Gastroesophageal sphincter (tissue), 3 donors: Measurements from ENCODE around the gene SLC4A9.
"Not testable (repeated sequence)": the region's sequence is repeated elsewhere in the genome, so short reads cannot be mapped to it uniquely, and the experiment has no call there.

Experiments used
- EP300 ChIP-seq: sonication (generic); formaldehyde crosslinking; IDR thresholded peaks from one replicate; pipeline ENCODE4 v1.6.1; 2017; ENCODE audit warnings: antibody characterized with exemption, mild to moderate bottlenecking
- POLR2A ChIP-seq, 2 donors: fragments of 450-650 bp; IDR thresholded peaks; one replicate each; pipeline ENCODE4 v1.6.1; 2017; ENCODE audit warnings: antibody characterized with exemption in 2 of 2, mild to moderate bottlenecking in 2 of 2, moderate library complexity in 1 of 2
- POLR2AphosphoS5 ChIP-seq: sonication (generic); formaldehyde crosslinking; IDR thresholded peaks from one replicate; pipeline ENCODE4 v1.6.1; 2017; ENCODE audit warnings: antibody characterized with exemption
- TF ChIP-seq, protein P1 (sequence below), 4 experiments: fragments of 200-600 bp in 2 of 4; fragments of 450-650 bp in 2 of 4; sonication (generic) in 1 of 4; IDR thresholded peaks; one replicate each; pipeline ENCODE4 v1.5.1; 2017 to 2019; ENCODE audit warnings: antibody characterized with exemption in 4 of 4, mild to moderate bottlenecking in 2 of 4, moderate library complexity in 2 of 4

DNA sequence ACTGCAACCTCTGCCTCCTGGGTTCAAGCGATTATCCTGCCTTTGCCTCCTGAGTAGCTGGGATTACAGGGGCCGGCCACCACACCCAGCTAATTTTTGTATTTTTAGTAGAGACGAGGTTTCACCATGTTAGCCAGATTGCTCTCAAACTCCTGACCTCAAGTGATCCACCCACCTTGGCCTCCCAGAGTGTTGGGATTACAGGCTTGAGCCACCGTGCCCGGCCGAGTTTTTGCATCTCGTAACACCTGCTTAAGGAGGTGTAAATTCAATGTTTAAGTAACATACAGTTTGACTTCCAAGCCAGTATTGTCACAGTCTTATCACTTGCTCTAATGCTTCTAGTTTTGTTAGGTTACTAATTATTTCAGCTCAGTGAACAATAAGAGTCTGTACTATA, 61.4 kb downstream of the SLC4A9 start:
- TF ChIP-seq, protein P1, sequence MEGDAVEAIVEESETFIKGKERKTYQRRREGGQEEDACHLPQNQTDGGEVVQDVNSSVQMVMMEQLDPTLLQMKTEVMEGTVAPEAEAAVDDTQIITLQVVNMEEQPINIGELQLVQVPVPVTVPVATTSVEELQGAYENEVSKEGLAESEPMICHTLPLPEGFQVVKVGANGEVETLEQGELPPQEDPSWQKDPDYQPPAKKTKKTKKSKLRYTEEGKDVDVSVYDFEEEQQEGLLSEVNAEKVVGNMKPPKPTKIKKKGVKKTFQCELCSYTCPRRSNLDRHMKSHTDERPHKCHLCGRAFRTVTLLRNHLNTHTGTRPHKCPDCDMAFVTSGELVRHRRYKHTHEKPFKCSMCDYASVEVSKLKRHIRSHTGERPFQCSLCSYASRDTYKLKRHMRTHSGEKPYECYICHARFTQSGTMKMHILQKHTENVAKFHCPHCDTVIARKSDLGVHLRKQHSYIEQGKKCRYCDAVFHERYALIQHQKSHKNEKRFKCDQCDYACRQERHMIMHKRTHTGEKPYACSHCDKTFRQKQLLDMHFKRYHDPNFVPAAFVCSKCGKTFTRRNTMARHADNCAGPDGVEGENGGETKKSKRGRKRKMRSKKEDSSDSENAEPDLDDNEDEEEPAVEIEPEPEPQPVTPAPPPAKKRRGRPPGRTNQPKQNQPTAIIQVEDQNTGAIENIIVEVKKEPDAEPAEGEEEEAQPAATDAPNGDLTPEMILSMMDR (IDR thresholded peaks at IDR 0.05), result not testable (repeated sequence)
- not testable (repeated sequence) for TF ChIP-seq EP300; POLR2A (IDR thresholded peaks at IDR 0.05); POLR2AphosphoS5
